CD14-positive monocyte (primary cell): ENCODE data around the gene UBR7. TPM values are rescaled to one million over a fixed set of nuclear protein-coding genes. Genes with fewer than 3 reads are reported as not detected.

ENCODE experiments used
- DNase-seq, 3 donors: peaks; one replicate each; pipeline ENCODE4 v3.0.0-alpha.2; 2011 to 2022
- H2AFZ ChIP-seq: 2 replicates; pipeline ENCODE4 v1.6.0; 2012; ENCODE audit warnings: mild to moderate bottlenecking, low read depth, low read length, inconsistent platforms; ENCODE audit not compliant: insufficient read depth, poor library complexity, severe bottlenecking
- H3K27ac ChIP-seq, 2 donors: 1 replicate in 1 of 2; 2 replicates in 1 of 2; pipeline ENCODE4 v1.5.1; 2012 to 2013; ENCODE audit warnings: low read length in 2 of 2, control low read depth in 1 of 2, inconsistent platforms in 1 of 2, low read depth in 1 of 2, mild to moderate bottlenecking in 1 of 2
- H3K27me3 ChIP-seq, 2 donors: one replicate each; pipeline versions ENCODE4 v1.6.0 to v1.6.1; 2011 to 2013; ENCODE audit warnings: low read length in 2 of 2; ENCODE audit not compliant: control insufficient read depth in 2 of 2, insufficient read depth in 2 of 2
- H3K36me3 ChIP-seq, 2 donors: replicated peaks in 1 of 2; 1 replicate in 1 of 2; 2 replicates in 1 of 2; pipeline versions ENCODE4 v1.5.1 to v1.6.1; 2012 to 2013; ENCODE audit warnings: low read length in 2 of 2, control low read depth in 1 of 2, inconsistent platforms in 1 of 2, mild to moderate bottlenecking in 1 of 2; ENCODE audit not compliant: insufficient read depth in 2 of 2, control insufficient read depth in 1 of 2
- H3K4me1 ChIP-seq, 2 donors: 1 replicate in 1 of 2; 2 replicates in 1 of 2; pipeline versions ENCODE4 v1.5.1 to v1.6.1; 2012 to 2013; ENCODE audit warnings: low read length in 2 of 2, control low read depth in 1 of 2, inconsistent platforms in 1 of 2, mild to moderate bottlenecking in 1 of 2, moderate library complexity in 1 of 2; ENCODE audit not compliant: insufficient read depth in 2 of 2, control insufficient read depth in 1 of 2
- H3K4me2 ChIP-seq: replicated peaks from 2 replicates; pipeline ENCODE3; 2012; ENCODE audit warnings: low read length, moderate library complexity, mild to moderate bottlenecking; ENCODE audit not compliant: poor library complexity, severe bottlenecking; ENCODE audit errors: extremely low read depth
- H3K4me3 ChIP-seq, 3 experiments: fragments of 200-600 bp in 1 of 3; sonication (generic) in 1 of 3; replicated peaks in 1 of 3; 1 replicate in 2 of 3; 2 replicates in 1 of 3; pipeline ENCODE4 v1.5.1; 2011 to 2013; ENCODE audit warnings: low read length in 3 of 3, mild to moderate bottlenecking in 3 of 3, control low read depth in 2 of 3, low read depth in 2 of 3, inconsistent platforms in 1 of 3, moderate library complexity in 1 of 3
- H3K79me2 ChIP-seq: 2 replicates; pipeline ENCODE4 v1.6.0; 2012; ENCODE audit warnings: mild to moderate bottlenecking, control low read depth, inconsistent platforms, low read length, moderate library complexity; ENCODE audit not compliant: insufficient read depth
- H3K9ac ChIP-seq: 2 replicates; pipeline ENCODE4 v1.6.0; 2017; ENCODE audit warnings: low read length, mild to moderate bottlenecking; ENCODE audit not compliant: insufficient read depth, poor library complexity, severe bottlenecking
- H3K9me3 ChIP-seq, 2 donors: replicated peaks in 1 of 2; 1 replicate in 1 of 2; 2 replicates in 1 of 2; pipeline versions ENCODE4 v1.5.1 to v1.6.1; 2012 to 2013; ENCODE audit warnings: low read length in 2 of 2, control low read depth in 1 of 2; ENCODE audit not compliant: control insufficient read depth in 1 of 2, insufficient read depth in 1 of 2
- H4K20me1 ChIP-seq: 2 replicates; pipeline ENCODE4 v1.6.0; 2012; ENCODE audit warnings: mild to moderate bottlenecking, low read length, control low read depth, moderate library complexity; ENCODE audit not compliant: insufficient read depth
- H3K27ac Mint-ChIP-seq, 7 donors: one replicate each; pipeline ENCODE4 v1.8.0; 2020; ENCODE audit warnings: mild to moderate bottlenecking in 7 of 7, mixed read lengths in 7 of 7, moderate library complexity in 6 of 7, inconsistent platforms in 2 of 7
- H3K27me3 Mint-ChIP-seq, 3 donors: one replicate each; pipeline ENCODE4 v1.8.0; 2021 to 2022; ENCODE audit warnings: low read depth in 3 of 3, mild to moderate bottlenecking in 3 of 3, mixed read lengths in 3 of 3, moderate library complexity in 3 of 3, inconsistent platforms in 1 of 3
- H3K36me3 Mint-ChIP-seq, 2 donors: one replicate each; pipeline ENCODE4 v1.8.0; 2020; ENCODE audit warnings: mixed read lengths in 2 of 2, inconsistent platforms in 1 of 2, mild to moderate bottlenecking in 1 of 2
- H3K4me1 Mint-ChIP-seq: one replicate; pipeline ENCODE4 v1.8.0; 2020; ENCODE audit warnings: mild to moderate bottlenecking, mixed read lengths
- H3K4me3 Mint-ChIP-seq, 2 donors: one replicate each; pipeline ENCODE4 v1.8.0; 2020; ENCODE audit warnings: mild to moderate bottlenecking in 2 of 2, mixed read lengths in 2 of 2, moderate library complexity in 1 of 2
- H3K9me3 Mint-ChIP-seq, 7 donors: one replicate each; pipeline ENCODE4 v1.8.0; 2020 to 2022; ENCODE audit warnings: mixed read lengths in 7 of 7, mild to moderate bottlenecking in 6 of 7, moderate library complexity in 6 of 7, inconsistent platforms in 2 of 7
- WGBS: methylation state at CpG from one replicate; pipeline ENCODE4 v1.1.5; 2013; ENCODE audit warnings: missing lambda C conversion rate; ENCODE audit not compliant: insufficient coverage; 5-methylcytosine and 5-hydroxymethylcytosine counted together
- intact Hi-C, 2 donors: fragments of 100-400 bp; cut with micrococcal nuclease; formaldehyde crosslinking; loops; one replicate each; pipeline versions ENCODE4 v1.15.0 to v1.15.1; 2023
- polyA plus RNA-seq, 3 donors: library from polyadenylated mRNA; depleted of rRNA in 1 of 3; unstranded in 2 of 3; stranded (reverse) in 1 of 3; fragments of 300-500 nt in 2 of 3; fragments of >200 nt in 1 of 3; fragmentation: Illumina TruSeq in 2 of 3; gene quantifications; 1 replicate in 2 of 3; 2 replicates in 1 of 3; pipeline ENCODE4 v1.2.3, GENCODE V29; 2012 to 2021
- TF ChIP-seq, protein P1 (sequence below): fragments of 200-600 bp; IDR thresholded peaks from one replicate; pipeline ENCODE4 v1.8.0; 2022; ENCODE audit warnings: antibody characterized with exemption, mild to moderate bottlenecking

Gene UBR7
- polyA plus RNA-seq, 3 donors = 8.2 to 16.7 (median 14.0) TPM

- H3K9me3 Mint-ChIP-seq = no peaks in the 10 kb centered on the region
These were observed 33.6 kb downstream of the UBR7 start for GRCh38 chr14:93240678-93241000.

GRCh38 chr14:93245764-93246420 is 38.8 kb downstream of the UBR7 start:
- intact Hi-C loops = no loop called here
- H3K36me3 ChIP-seq = peaks cover 74 to 97% of the 10 kb centered on the region in 2 donors
- H3K27me3 ChIP-seq = no peaks in the 10 kb centered on the region
- no peak overlapping the region for H2AFZ ChIP-seq
- H3K79me2 ChIP-seq = no peaks in the 10 kb centered on the region
- Mint-ChIP-seq H3K27me3 (no peaks in the 10 kb centered on the region), H3K27ac (no peak overlapping the region), H3K36me3 (peaks cover 83 to 97% of the 10 kb centered on the region in 2 donors), H3K4me1 (no peaks in the 10 kb centered on the region), H3K9me3 (no peaks in the 10 kb centered on the region), H3K4me3 (no peak overlapping the region)
- H3K4me1 ChIP-seq = no peaks in the 10 kb centered on the region
- WGBS = 96% methylated on average over 9 of the region's 10 CpGs
- no peaks in the 10 kb centered on the region for H3K9me3 ChIP-seq
- no peak overlapping the region for H3K4me3 ChIP-seq
- DNase-seq = no peak
- H3K27ac ChIP-seq = no peak overlapping the region
- TF ChIP-seq, protein P1, sequence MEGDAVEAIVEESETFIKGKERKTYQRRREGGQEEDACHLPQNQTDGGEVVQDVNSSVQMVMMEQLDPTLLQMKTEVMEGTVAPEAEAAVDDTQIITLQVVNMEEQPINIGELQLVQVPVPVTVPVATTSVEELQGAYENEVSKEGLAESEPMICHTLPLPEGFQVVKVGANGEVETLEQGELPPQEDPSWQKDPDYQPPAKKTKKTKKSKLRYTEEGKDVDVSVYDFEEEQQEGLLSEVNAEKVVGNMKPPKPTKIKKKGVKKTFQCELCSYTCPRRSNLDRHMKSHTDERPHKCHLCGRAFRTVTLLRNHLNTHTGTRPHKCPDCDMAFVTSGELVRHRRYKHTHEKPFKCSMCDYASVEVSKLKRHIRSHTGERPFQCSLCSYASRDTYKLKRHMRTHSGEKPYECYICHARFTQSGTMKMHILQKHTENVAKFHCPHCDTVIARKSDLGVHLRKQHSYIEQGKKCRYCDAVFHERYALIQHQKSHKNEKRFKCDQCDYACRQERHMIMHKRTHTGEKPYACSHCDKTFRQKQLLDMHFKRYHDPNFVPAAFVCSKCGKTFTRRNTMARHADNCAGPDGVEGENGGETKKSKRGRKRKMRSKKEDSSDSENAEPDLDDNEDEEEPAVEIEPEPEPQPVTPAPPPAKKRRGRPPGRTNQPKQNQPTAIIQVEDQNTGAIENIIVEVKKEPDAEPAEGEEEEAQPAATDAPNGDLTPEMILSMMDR = no peak
- no peak overlapping the region for H3K4me2 ChIP-seq
- no peaks in the 10 kb centered on the region for H4K20me1 ChIP-seq
- no peak overlapping the region for H3K9ac ChIP-seq

More at GRCh38 chr14:93240678-93241000, 33.6 kb downstream of the UBR7 start:
- TF ChIP-seq, protein P1 = no peak
- no peaks in the 10 kb centered on the region for H3K4me1 ChIP-seq
- no peak overlapping the region for H3K4me3 ChIP-seq
- intact Hi-C loops = no loop called here
- H3K27ac ChIP-seq = no peak overlapping the region
- H3K9me3 ChIP-seq = no peaks in the 10 kb centered on the region
- H3K79me2 ChIP-seq = no peaks in the 10 kb centered on the region
- H4K20me1 ChIP-seq = no peaks in the 10 kb centered on the region
- no peaks in the 10 kb centered on the region for H3K27me3 ChIP-seq
- peaks cover 36 to 68% of the 10 kb centered on the region in 2 donors for H3K36me3 ChIP-seq
- 100% methylated on average over 1 of the region's 3 CpGs for WGBS
- Mint-ChIP-seq H3K36me3 (peaks cover 55 to 63% of the 10 kb centered on the region in 2 donors), H3K27ac (no peak overlapping the region), H3K4me3 (no peak overlapping the region), H3K4me1 (no peaks in the 10 kb centered on the region), H3K27me3 (no peaks in the 10 kb centered on the region)
- H3K9ac ChIP-seq = no peak overlapping the region
- DNase-seq = no peak
- H2AFZ ChIP-seq = no peak overlapping the region
- H3K4me2 ChIP-seq = no peak overlapping the region
